Stimulated activated CD8-positive, alpha-beta memory T cell treated with anti-CD3 and anti-CD28 coated beads, Interleukin-4, amount 100 ng/mL, for 4 hours (primary cell): Measurements from ENCODE around the gene ACOXL.
"Not testable (repeated sequence)": the region's sequence is repeated elsewhere in the genome, so short reads cannot be mapped to it uniquely, and the experiment has no call there.

ENCODE experiments used
- DNase-seq, 2 donors: peaks; one replicate each; pipeline ENCODE4 v3.0.0-alpha.2; 2020; ENCODE audit warnings: low read depth in 2 of 2, low spot score in 1 of 2

ACOXL gene

GRCh38 chr2:110853516-110853915 is 121.1 kb downstream of the ACOXL start:
- no peak for DNase-seq

GRCh38 chr2:110853948-110854347 is 121.6 kb downstream of the ACOXL start:
- no peak for DNase-seq

GRCh38 chr2:110854355-110855081 is 122.1 kb downstream of the ACOXL start:
- no peak for DNase-seq

DNA sequence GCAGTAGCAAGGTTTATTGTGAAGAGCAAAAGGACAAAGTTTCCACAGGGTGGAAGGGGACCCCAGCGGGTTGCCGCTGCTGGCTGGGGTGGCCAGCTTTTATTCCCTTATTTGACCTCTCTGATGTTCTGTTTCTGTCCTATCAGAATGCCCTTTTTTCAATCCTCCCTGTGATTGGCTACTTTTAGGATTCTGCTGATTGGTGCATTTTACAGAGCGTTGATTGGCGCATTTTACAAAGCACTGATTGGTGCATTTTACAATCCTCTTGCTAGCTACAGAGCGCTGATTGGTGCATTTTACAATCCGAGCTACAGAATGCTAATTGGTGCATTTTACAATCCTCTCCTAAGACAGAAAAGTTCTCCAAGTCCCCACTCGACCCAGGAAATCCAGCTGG is 123.5 kb downstream of the ACOXL start:
- DNase-seq, result not testable (repeated sequence)

DNA sequence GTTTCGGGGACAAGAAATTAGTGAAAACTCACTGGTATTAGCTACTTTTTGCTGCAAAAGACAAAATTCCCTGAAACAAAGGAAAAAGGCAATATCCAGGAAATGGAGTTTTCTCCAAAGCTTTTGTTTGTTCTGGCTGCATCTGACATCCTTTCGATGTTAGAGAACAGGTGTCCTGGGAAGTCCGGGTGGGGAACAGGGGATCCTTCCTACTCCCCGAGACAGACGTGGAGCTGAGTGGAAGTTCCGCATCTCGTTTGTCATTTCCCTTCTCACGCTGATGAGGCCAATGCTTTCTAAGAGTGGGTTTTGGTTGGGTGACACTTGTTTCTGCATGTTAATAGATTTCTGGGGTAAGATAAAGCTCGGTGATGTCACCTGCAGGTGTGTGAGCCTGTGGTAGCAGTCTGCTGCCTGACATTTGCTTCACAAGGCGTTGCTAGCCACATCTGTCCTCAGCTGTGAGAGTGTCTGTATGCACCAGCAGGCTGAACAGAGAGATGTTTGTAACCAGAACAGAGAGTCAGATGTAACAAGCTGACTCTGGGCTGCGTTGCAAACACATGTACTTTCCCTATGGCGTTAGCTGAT is 125.9 kb downstream of the ACOXL start:
- DNase-seq, result peak; percentile 37 to 46

- DNase-seq, result no peak
Measured at GRCh38 chr2:110858993-110859701, 126.8 kb downstream of the ACOXL start.

DNA sequence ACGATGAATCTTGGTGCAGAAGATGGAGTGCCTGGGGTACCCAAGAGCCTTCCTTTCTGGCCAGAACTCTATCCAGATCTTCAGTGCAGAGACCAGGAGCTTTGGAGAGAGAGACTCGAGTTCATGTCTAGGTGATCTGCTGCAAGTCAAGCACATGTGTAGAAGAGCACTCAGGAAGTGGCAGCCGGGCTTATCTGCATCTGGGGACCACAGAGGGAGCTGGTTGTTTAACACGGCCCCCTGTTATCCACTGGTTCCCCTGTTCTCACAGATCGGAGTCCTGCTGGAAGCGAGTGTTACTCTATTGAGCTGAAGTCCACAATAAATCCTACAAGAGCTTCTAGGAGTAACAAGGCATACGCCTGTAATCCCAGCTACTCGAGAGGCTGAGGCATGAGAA is 128.3 kb downstream of the ACOXL start:
- DNase-seq, result no peak

DNA sequence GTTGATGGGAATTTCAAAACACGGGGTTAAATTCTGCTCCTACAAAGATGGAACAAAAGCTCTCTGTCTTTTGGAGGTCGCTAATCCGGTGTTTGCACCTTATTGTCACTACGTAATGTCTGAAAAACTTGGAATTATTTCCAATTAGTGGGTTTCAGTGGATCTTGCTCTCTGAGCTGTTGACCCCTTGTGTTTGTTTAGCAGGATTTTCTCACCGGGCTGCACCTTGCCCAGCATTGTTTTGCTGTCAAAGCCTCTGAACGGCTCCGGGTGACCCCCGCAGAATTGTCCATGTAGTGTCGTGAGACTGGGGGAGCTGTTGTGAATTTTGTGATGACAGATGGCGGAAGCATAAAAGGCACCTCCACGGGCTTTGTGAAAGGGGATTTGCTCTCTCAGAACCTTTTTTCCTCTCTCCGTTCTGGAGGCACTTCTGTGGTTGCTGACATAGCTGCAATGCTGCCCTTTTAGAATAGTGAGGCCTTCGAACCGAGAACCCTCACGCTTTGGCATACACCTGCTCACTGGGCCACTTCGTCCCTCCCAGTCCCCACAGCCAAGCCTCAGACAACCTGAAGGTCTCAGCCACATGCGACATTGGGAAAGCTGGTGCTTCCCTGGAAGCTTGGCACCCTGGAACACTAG is 129.4 kb downstream of the ACOXL start:
- DNase-seq, result no peak

GRCh38 chr2:110863726-110864125 is 131.4 kb downstream of the ACOXL start:
- no peak for DNase-seq

DNA sequence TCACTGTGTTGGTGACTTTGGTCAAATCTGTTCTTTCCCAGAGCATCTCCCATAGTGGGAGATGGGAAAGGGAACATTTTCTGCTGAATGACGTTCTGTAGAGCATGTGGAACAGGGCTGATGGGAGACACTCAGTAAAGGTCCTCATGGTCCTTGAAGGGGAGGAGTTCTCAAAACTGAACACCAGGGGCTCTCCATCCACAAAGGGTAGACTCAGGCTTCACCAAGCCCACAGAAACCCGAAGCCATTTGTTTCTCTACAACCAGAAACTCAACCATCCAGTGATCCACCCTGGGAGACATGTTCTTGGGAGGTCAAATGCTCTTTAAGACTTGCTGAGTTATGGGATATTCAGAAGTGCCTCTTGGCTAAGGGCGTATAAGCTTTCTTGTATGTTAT is 131.8 kb downstream of the ACOXL start:
- no peak for DNase-seq

- DNase-seq, result no peak
Measured at GRCh38 chr2:110864731-110865130, 132.4 kb downstream of the ACOXL start.

GRCh38 chr2:110865188-110865587 is 132.8 kb downstream of the ACOXL start:
- no peak for DNase-seq

DNA sequence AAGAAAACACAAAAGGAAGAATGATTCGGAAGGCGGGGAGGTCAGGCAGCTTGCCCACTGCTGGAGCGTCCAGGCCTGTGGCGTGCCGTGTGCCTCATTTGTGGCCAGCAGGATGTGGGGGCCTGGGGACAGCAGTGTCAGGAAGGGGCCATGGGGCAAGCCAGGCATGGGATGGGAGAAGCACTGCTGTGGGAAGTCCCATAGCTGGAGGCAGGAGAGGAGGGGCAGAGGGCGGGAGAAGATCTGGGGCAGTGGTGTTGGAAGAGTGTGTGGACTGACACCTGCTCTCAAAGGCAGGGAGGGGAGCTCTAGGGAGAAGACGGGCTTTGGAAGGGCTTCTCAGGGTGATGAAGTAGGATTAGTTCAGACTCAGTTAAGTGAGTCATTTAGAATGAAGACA is 133.7 kb downstream of the ACOXL start:
- DNase-seq, result no peak

- no peak for DNase-seq
Measured at GRCh38 chr2:110866466-110866865, 134.1 kb downstream of the ACOXL start.

GRCh38 chr2:110867078-110867477 is 134.7 kb downstream of the ACOXL start:
- no peak for DNase-seq

GRCh38 chr2:110868971-110869370 is 136.6 kb downstream of the ACOXL start:
- no peak for DNase-seq

DNA sequence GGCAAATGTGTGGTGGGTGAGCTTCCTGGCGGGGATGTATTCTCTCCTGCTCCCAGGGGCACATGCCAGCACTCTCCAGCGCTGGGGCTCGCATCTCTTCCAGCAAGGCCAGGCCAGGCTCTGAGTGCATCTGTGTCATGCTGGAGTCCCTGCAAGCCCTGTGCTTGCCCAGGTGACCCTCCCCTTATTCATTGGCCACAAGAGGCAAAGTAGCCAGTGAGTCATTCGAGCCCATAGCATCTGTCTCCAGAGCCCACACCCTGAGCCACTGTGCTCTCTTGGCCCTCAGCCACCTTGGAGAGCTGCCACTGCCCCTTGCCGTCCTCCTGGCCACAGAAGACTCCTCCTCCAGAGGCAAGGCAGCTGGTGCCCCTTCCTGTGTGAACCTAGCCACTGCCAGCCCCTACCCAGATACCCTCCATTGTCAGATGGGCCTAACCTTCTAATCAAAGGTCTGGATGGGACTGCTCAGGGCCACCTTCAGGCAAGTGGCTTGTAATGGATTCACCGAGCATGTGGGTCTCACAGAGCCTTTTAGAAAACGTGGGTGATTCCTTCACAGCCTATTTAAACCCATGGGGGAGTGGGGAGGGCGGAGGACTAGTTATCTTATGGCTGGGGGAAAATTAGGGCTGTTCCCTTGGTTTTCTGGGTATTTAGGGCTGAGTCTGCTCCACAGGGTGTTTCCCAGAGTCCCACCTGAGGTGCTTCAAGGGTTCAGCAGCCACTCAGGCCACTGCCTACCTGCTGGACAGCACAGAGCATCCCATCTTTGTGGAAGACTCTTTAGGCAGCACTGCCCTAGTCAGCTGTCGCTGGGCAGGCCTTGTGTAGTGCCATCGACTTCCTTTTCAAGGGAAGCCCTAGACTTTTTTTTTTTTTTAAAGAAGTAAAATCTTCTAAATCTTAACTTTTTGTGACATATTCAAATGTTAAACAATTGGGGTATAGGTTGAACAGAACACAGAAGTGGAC is 137.4 kb downstream of the ACOXL start:
- no peak for DNase-seq

GRCh38 chr2:110870545-110870944 is 138.2 kb downstream of the ACOXL start:
- DNase-seq, result no peak

GRCh38 chr2:110871637-110872036 is 139.3 kb downstream of the ACOXL start:
- no peak for DNase-seq

DNA sequence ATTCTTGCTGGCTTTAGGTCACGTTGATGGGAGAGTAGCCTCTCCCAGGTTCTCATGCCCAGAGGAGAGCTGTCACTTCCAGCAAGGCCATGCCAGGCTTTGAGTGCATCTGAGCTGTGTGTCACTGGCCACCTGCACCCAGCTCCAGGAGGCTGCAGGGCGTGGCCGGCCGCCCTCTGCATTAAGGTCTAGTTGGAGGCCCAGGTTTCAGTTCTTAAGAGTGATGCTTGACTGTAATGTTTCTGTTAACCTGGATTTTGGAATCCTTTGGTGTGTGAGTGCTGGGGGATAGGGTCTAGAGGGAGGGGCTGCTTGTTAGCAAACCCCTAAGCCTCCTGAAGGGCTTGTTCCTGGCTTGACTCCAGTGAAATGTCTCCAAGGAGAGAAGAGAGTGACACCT is 140.1 kb downstream of the ACOXL start:
- DNase-seq, result no peak

- no peak for DNase-seq
Measured at GRCh38 chr2:110873056-110873502, 140.7 kb downstream of the ACOXL start.
